Neural cell (in vitro differentiated cells): Measurements from ENCODE around the gene IFIT1B.
"Not testable (repeated sequence)": the region's sequence is repeated elsewhere in the genome, so short reads cannot be mapped to it uniquely, and the experiment has no call there.

ENCODE experiments used
- EP300 ChIP-seq: fragments of 450-650 bp; conservative IDR thresholded peaks from 2 replicates; pipeline ENCODE4 v1.6.1; 2014; ENCODE audit warnings: antibody characterized with exemption, mild to moderate bottlenecking, moderate library complexity; ENCODE audit not compliant: poor library complexity, severe bottlenecking
- MXI1 ChIP-seq: fragments of 450-650 bp; conservative IDR thresholded peaks from 2 replicates; pipeline ENCODE4 v1.6.1; 2014; ENCODE audit warnings: antibody characterized with exemption, mild to moderate bottlenecking; ENCODE audit not compliant: poor library complexity, severe bottlenecking
- SMC3 ChIP-seq: fragments of 450-650 bp; conservative IDR thresholded peaks from 2 replicates; pipeline ENCODE4 v1.6.1; 2014; ENCODE audit warnings: antibody characterized with exemption, mild to moderate bottlenecking, moderate library complexity; ENCODE audit not compliant: poor library complexity
- TF ChIP-seq, protein P1 (sequence below): fragments of 450-650 bp; IDR thresholded peaks from 2 replicates; pipeline ENCODE4 v1.5.1; 2014; ENCODE audit warnings: antibody characterized with exemption, mild to moderate bottlenecking, moderate library complexity; ENCODE audit not compliant: poor library complexity, severe bottlenecking

DNA sequence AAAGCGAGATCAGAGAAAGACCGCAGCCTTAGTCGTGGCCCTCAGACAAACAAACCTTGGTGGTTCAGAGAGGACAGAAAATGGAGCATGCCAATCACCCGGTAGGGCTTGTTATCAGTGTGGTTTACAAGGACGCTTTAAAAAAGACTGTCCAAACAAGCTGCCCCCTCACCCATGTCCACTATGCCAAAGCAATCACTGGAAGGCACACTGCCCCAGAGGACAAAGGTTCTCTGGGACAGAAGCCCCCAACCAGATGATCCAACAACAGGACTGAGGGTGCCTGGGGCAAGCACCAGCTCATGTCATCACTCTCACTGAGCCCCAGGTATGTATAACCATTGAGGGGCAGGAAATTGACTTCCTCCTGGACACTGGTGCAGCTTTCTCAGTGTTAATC, 31.4 kb downstream of the IFIT1B start:
- TF ChIP-seq, protein P1, sequence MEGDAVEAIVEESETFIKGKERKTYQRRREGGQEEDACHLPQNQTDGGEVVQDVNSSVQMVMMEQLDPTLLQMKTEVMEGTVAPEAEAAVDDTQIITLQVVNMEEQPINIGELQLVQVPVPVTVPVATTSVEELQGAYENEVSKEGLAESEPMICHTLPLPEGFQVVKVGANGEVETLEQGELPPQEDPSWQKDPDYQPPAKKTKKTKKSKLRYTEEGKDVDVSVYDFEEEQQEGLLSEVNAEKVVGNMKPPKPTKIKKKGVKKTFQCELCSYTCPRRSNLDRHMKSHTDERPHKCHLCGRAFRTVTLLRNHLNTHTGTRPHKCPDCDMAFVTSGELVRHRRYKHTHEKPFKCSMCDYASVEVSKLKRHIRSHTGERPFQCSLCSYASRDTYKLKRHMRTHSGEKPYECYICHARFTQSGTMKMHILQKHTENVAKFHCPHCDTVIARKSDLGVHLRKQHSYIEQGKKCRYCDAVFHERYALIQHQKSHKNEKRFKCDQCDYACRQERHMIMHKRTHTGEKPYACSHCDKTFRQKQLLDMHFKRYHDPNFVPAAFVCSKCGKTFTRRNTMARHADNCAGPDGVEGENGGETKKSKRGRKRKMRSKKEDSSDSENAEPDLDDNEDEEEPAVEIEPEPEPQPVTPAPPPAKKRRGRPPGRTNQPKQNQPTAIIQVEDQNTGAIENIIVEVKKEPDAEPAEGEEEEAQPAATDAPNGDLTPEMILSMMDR = not testable (repeated sequence)
- not testable (repeated sequence) for TF ChIP-seq EP300, MXI1, SMC3
